Measurements from ENCODE around the gene EFNA5.

The EFNA5 gene

GRCh38 chr5:107393851-107394250 lies 276.9 kb downstream of the EFNA5 start:
- TF ChIP-seq PPARA (CRISPR knock-in tag; IDR thresholded peaks at IDR 0.05; ENCODE audit: borderline replicate concordance) (no peak), ZFP30 (CRISPR knock-in tag; IDR thresholded peaks at IDR 0.05) (no peak), PATZ1 (CRISPR knock-in tag; IDR thresholded peaks at IDR 0.05; ENCODE audit: borderline replicate concordance) (no peak), POU6F1 (CRISPR knock-in tag; IDR thresholded peaks at IDR 0.05; ENCODE audit: borderline replicate concordance, low read depth) (no peak), GLIS3 (CRISPR knock-in tag; IDR thresholded peaks at IDR 0.05) (no peak), TCF4 (CRISPR knock-in tag; IDR thresholded peaks at IDR 0.05; ENCODE audit: borderline replicate concordance) (no peak), RARB (CRISPR knock-in tag; IDR thresholded peaks at IDR 0.05) (no peak), CREB5 (CRISPR knock-in tag; IDR thresholded peaks at IDR 0.05; ENCODE audit: low read depth) (no peak), ZNF8 (CRISPR knock-in tag; IDR thresholded peaks at IDR 0.05) (no peak), ZC3H10 (CRISPR knock-in tag; IDR thresholded peaks at IDR 0.05) (no peak), CSRNP3 (CRISPR knock-in tag; IDR thresholded peaks at IDR 0.05) (no peak), ZNF565 (CRISPR knock-in tag; conservative IDR thresholded peaks at IDR 0.05; ENCODE audit: low read depth) (no peak), TSHZ2 (CRISPR knock-in tag; IDR thresholded peaks at IDR 0.05) (no peak), CSDC2 (CRISPR knock-in tag; IDR thresholded peaks at IDR 0.05) (no peak), BACH2 (CRISPR knock-in tag; IDR thresholded peaks at IDR 0.05; ENCODE audit: borderline replicate concordance) (no peak)
- no peak for ATAC-seq

GRCh38 chr5:107391787-107392186 lies 278.9 kb downstream of the EFNA5 start:
- ATAC-seq: no peak
- no peak for TF ChIP-seq ISL1 (CRISPR knock-in tag; IDR thresholded peaks at IDR 0.05)
- TF ChIP-seq POU6F1 (CRISPR knock-in tag; IDR thresholded peaks at IDR 0.05; ENCODE audit: borderline replicate concordance, low read depth): no peak
- no peak for TF ChIP-seq TSHZ2 (CRISPR knock-in tag; IDR thresholded peaks at IDR 0.05)
- no peak for TF ChIP-seq ZFP30 (CRISPR knock-in tag; IDR thresholded peaks at IDR 0.05)
- no peak for TF ChIP-seq ZNF8 (CRISPR knock-in tag; IDR thresholded peaks at IDR 0.05)
- no peak for TF ChIP-seq ESRRG (CRISPR knock-in tag; IDR thresholded peaks at IDR 0.05)
- TF ChIP-seq CREB5 (CRISPR knock-in tag; IDR thresholded peaks at IDR 0.05; ENCODE audit: low read depth): no peak
- TF ChIP-seq CSDC2 (CRISPR knock-in tag; IDR thresholded peaks at IDR 0.05): no peak
- TF ChIP-seq PATZ1 (CRISPR knock-in tag; IDR thresholded peaks at IDR 0.05; ENCODE audit: borderline replicate concordance): no peak
- no peak for TF ChIP-seq TOX (CRISPR knock-in tag; IDR thresholded peaks at IDR 0.05; ENCODE audit: borderline replicate concordance)
- TF ChIP-seq ZNF70 (CRISPR knock-in tag; IDR thresholded peaks at IDR 0.05): no peak
- no peak for TF ChIP-seq SNAI2 (CRISPR knock-in tag; IDR thresholded peaks at IDR 0.05)
- TF ChIP-seq TCF4 (CRISPR knock-in tag; IDR thresholded peaks at IDR 0.05; ENCODE audit: borderline replicate concordance): no peak
